Neuronal stem cell (in vitro differentiated cells): Measurements from ENCODE around the gene CAPS.

Experiments used
- DNase-seq: peaks from one replicate; pipeline ENCODE4 v3.0.0-alpha.2; 2013; ENCODE audit warnings: low spot score
- H2AFZ ChIP-seq: one replicate; pipeline ENCODE4 v1.6.1; 2013; ENCODE audit warnings: mild to moderate bottlenecking, low read length, inconsistent platforms
- H2AK5ac ChIP-seq: 2 replicates; pipeline ENCODE4 v1.6.1; 2013; ENCODE audit warnings: low read depth, mild to moderate bottlenecking, inconsistent platforms, low read length, moderate library complexity, mixed read lengths
- H2BK120ac ChIP-seq: 2 replicates; pipeline ENCODE4 v1.6.1; 2013; ENCODE audit warnings: low read depth, mild to moderate bottlenecking, inconsistent platforms, low read length, moderate library complexity, mixed read lengths
- H2BK12ac ChIP-seq: one replicate; pipeline ENCODE4 v1.6.1; 2013; ENCODE audit warnings: low read length, inconsistent platforms
- H2BK15ac ChIP-seq: 2 replicates; pipeline ENCODE4 v1.6.1; 2013; ENCODE audit warnings: mild to moderate bottlenecking, low read length, inconsistent platforms, mixed read lengths
- H2BK5ac ChIP-seq: one replicate; pipeline ENCODE4 v1.6.1; 2013; ENCODE audit warnings: inconsistent platforms, mild to moderate bottlenecking, low read length, moderate library complexity
- H3K14ac ChIP-seq: one replicate; pipeline ENCODE4 v1.6.1; 2013; ENCODE audit warnings: low read length, inconsistent platforms
- H3K18ac ChIP-seq: 2 replicates; pipeline ENCODE4 v1.6.1; 2013; ENCODE audit warnings: low read length, inconsistent platforms
- H3K23ac ChIP-seq: 2 replicates; pipeline ENCODE4 v1.6.1; 2013; ENCODE audit warnings: low read depth, mild to moderate bottlenecking, mixed read lengths, low read length, inconsistent platforms; ENCODE audit not compliant: poor library complexity
- H3K27ac ChIP-seq: replicated peaks from 3 replicates; pipeline ENCODE4 v1.5.1; 2013; ENCODE audit warnings: low read length, inconsistent platforms
- H3K27me3 ChIP-seq, 3 experiments: 2 replicates each; pipeline ENCODE4 v1.6.1; 2013; ENCODE audit warnings: low read length in 3 of 3, mild to moderate bottlenecking in 2 of 3, inconsistent platforms in 1 of 3, low read depth in 1 of 3, mixed read lengths in 1 of 3, moderate library complexity in 1 of 3; ENCODE audit not compliant: control insufficient read depth in 3 of 3, insufficient read depth in 3 of 3
- H3K36me3 ChIP-seq, 2 donors: replicated peaks in 1 of 2; 2 replicates each; pipeline ENCODE4 v1.6.1; 2013; ENCODE audit warnings: low read length in 2 of 2; ENCODE audit not compliant: control insufficient read depth in 2 of 2, insufficient read depth in 2 of 2
- H3K4ac ChIP-seq: 2 replicates; pipeline ENCODE4 v1.6.1; 2013; ENCODE audit warnings: inconsistent platforms, mild to moderate bottlenecking, low read length, moderate library complexity
- H3K4me1 ChIP-seq, 2 donors: 1 replicate in 1 of 2; 2 replicates in 1 of 2; pipeline ENCODE4 v1.6.1; 2013; ENCODE audit warnings: low read length in 2 of 2, low read depth in 1 of 2; ENCODE audit not compliant: control insufficient read depth in 2 of 2, insufficient read depth in 1 of 2
- H3K4me2 ChIP-seq: one replicate; pipeline ENCODE4 v1.6.1; 2013; ENCODE audit warnings: mild to moderate bottlenecking, low read length, inconsistent platforms; ENCODE audit not compliant: insufficient read depth, poor library complexity, severe bottlenecking
- H3K4me3 ChIP-seq, 2 donors: 2 replicates each; pipeline ENCODE4 v1.5.1; 2013; ENCODE audit warnings: low read length in 2 of 2, mild to moderate bottlenecking in 2 of 2, inconsistent platforms in 1 of 2, moderate library complexity in 1 of 2
- H3K79me1 ChIP-seq: one replicate; pipeline ENCODE4 v1.6.1; 2013; ENCODE audit warnings: low read depth, mild to moderate bottlenecking, inconsistent platforms, low read length, moderate library complexity
- H3K9ac ChIP-seq: one replicate; pipeline ENCODE4 v1.6.1; 2013; ENCODE audit warnings: mild to moderate bottlenecking, low read depth, low read length, inconsistent platforms; ENCODE audit not compliant: poor library complexity
- H3K9me3 ChIP-seq, 2 donors: replicated peaks in 1 of 2; 2 replicates each; pipeline versions ENCODE3 to v1.6.1; 2013; ENCODE audit warnings: low read length in 2 of 2, mild to moderate bottlenecking in 2 of 2, inconsistent platforms in 1 of 2, low read depth in 1 of 2, mixed read lengths in 1 of 2, moderate library complexity in 1 of 2; ENCODE audit not compliant: control insufficient read depth in 2 of 2, insufficient read depth in 1 of 2
- H4K8ac ChIP-seq: one replicate; pipeline ENCODE4 v1.6.1; 2013; ENCODE audit warnings: low read depth, mild to moderate bottlenecking, inconsistent platforms, low read length, moderate library complexity
- H4K91ac ChIP-seq: one replicate; pipeline ENCODE4 v1.6.1; 2013; ENCODE audit warnings: low read length, low read depth, mild to moderate bottlenecking, inconsistent platforms; ENCODE audit not compliant: poor library complexity
- WGBS, 2 donors: extraction: QIAGEN DNeasy Blood & Tissue Kit; methylation state at CpG; one replicate each; pipeline ENCODE4 v1.1.7; 2013; ENCODE audit warnings: missing lambda C conversion rate in 2 of 2, mixed read lengths in 1 of 2; ENCODE audit not compliant: insufficient read length in 2 of 2, insufficient replicate concordance in 1 of 2; ENCODE audit errors: extremely low coverage in 2 of 2; 5-methylcytosine and 5-hydroxymethylcytosine counted together

The CAPS gene

DNA sequence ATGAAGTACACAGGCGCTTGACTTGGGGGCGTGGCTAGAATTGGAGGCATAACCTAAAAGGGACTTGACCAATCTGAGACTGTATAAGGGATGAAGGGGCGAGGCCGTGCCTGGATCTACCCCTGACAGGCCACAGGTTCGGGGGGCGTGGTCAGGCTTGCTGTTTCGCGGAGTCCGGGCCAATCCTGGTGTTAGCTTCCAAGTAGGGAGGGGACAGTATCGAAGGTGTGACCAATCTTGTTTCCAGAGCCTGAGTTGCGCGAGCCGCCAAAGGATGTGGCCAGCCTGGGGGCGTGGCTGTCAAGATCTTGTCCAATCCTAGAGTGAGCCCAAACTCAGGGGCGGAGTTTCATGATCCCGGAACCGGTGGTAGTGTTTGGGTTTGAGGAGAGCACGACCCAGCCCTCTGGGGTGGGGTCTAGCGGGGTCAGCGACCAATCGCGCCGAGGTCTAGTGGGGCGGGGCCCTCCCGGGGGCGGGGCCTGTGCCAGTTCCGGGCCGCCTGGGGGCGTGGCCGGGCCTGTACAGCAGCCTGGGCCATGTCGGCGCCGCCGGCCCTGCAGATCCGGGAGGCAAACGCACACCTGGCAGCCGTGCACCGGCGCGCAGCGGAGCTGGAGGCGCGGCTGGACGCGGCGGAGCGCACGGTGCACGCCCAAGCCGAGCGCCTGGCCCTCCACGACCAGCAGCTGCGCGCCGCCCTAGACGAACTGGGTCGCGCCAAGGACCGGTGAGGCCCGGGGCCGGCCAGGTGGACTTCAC lies 9.5 kb upstream of the CAPS start, which contains the start of gene VMAC:
Gene VMAC, plus strand, starts transcription at position 521 of the 762 bp plus-strand sequence. Its CDS starts 19 bp downstream, at position 540.
- peak within 1 kb of the TSS; percentile 95 for H3K18ac ChIP-seq
- H2AFZ ChIP-seq, result peak within 1 kb of the TSS; percentile 88
- H3K36me3 ChIP-seq, result peaks cover 7 to 17% of the 10 kb centered on the region in 2 donors
- H3K4me3 ChIP-seq, result peak within 1 kb of the TSS; percentile 75 to 96
- no peak within 1 kb of the TSS for H2BK120ac ChIP-seq
- no peak within 1 kb of the TSS for H2BK12ac ChIP-seq
- peak within 1 kb of the TSS; percentile 72 for H3K27ac ChIP-seq
- no peaks in the 10 kb centered on the region for H3K9me3 ChIP-seq
- H2BK5ac ChIP-seq, result no peak within 1 kb of the TSS
- H3K14ac ChIP-seq, result no peak within 1 kb of the TSS
- H3K79me1 ChIP-seq, result peaks cover 11% of the 10 kb centered on the region
- H3K4me1 ChIP-seq, result peaks cover 9 to 14% of the 10 kb centered on the region in 2 donors
- H4K8ac ChIP-seq, result no peak within 1 kb of the TSS
- no peak within 1 kb of the TSS for H2BK15ac ChIP-seq
- H3K27me3 ChIP-seq, result no peaks in the 10 kb centered on the region
- H4K91ac ChIP-seq, result no peak within 1 kb of the TSS
- H3K23ac ChIP-seq, result peak within 1 kb of the TSS; percentile 52
- peak; percentile 100 for DNase-seq
- H3K4me2 ChIP-seq, result peak within 1 kb of the TSS; percentile 99
- no CpG with 5 or more reads among the region's 61 CpGs for WGBS, 2 donors
- H3K9ac ChIP-seq, result peak within 1 kb of the TSS; percentile 99
- H2AK5ac ChIP-seq, result no peak within 1 kb of the TSS
- H3K4ac ChIP-seq, result peak within 1 kb of the TSS; percentile 53

DNA sequence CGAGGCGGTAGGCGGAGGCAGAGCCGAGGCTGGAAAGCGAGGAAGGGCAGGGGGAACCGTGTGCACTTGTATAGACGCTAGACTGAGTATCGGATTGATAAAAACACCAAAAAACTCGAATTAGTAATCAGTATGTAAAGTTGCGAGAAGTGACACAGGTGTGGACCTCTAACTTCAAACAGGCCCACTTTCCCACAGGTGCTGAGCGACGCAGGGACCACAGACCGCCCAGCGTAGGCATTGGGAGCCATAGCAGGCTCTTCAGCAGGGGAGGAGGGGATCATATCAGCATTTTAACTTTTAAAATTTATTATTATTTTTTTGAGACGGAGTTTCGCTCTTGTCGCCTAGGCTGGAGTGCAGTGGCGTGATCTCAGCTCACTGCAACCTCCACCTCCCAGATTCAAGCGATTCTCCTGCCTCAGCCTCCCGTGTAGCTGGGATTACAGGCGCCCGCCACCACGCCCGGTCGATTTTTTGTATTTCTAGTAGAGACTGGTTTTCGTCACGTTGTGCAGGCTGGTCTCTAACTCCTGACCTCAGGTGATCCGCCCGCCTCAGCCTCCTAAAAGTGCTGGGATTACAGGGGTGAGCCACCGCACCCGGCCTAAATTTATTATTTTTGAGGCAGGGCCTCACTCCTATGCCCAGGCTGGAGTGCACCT lies 8.8 kb upstream of the CAPS start:
- no peak overlapping the region for H3K27ac ChIP-seq
- H3K36me3 ChIP-seq, result peaks cover 5 to 10% of the 10 kb centered on the region in 2 donors
- no peak overlapping the region for H3K23ac ChIP-seq
- H2BK12ac ChIP-seq, result no peak overlapping the region
- no peak overlapping the region for H4K8ac ChIP-seq
- peak overlapping the region; percentile 75 to 96 for H3K4me3 ChIP-seq
- H2BK15ac ChIP-seq, result no peak overlapping the region
- H2AK5ac ChIP-seq, result no peak overlapping the region
- H2BK120ac ChIP-seq, result no peak overlapping the region
- H3K4ac ChIP-seq, result peak overlapping the region; percentile 53
- H4K91ac ChIP-seq, result no peak overlapping the region
- H3K9ac ChIP-seq, result peak overlapping the region; percentile 99
- H2AFZ ChIP-seq, result peak overlapping the region; percentile 88
- H2BK5ac ChIP-seq, result no peak overlapping the region
- no peaks in the 10 kb centered on the region for H3K27me3 ChIP-seq
- no CpG with 5 or more reads among the region's 31 CpGs for WGBS, 2 donors
- peaks cover 14 to 22% of the 10 kb centered on the region in 2 donors for H3K4me1 ChIP-seq
- H3K4me2 ChIP-seq, result peak overlapping the region; percentile 97
- H3K9me3 ChIP-seq, result no peaks in the 10 kb centered on the region
- no peak for DNase-seq
- peaks cover 11% of the 10 kb centered on the region for H3K79me1 ChIP-seq
- peak overlapping the region; percentile 95 for H3K18ac ChIP-seq
- no peak overlapping the region for H3K14ac ChIP-seq

DNA sequence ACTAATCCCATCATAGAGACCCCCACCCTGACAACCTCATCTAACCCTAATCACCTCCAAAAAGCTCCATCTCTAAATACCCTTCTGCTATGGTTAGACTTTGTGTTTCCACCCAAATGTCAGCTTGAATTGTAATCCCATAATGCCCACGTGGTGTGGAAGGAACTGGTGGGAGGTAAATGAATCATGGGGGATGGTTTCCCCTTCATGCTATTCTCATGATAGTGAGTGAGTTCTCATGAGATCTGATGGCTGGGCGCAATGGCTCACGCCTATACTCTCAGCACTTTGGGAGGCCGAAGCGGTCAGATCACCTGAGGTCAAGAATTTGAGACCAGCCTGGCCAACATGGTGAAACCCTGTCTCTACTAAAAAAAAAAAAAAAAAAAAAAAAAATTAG lies 6.8 kb upstream of the CAPS start:
- Histone ChIP-seq H3K9ac (no peak overlapping the region), H2AFZ (no peak overlapping the region), H2AK5ac (no peak overlapping the region), H3K36me3 (peaks cover 0 to 3% of the 10 kb centered on the region in 2 donors), H3K4me2 (no peak overlapping the region), H2BK12ac (no peak overlapping the region), H3K9me3 (no peaks in the 10 kb centered on the region), H3K23ac (no peak overlapping the region), H3K4me1 (peaks cover 14 to 23% of the 10 kb centered on the region in 2 donors), H3K4ac (no peak overlapping the region), H3K4me3 (no peak overlapping the region), H3K14ac (no peak overlapping the region), H2BK5ac (no peak overlapping the region), H3K27ac (no peak overlapping the region), H3K27me3 (no peaks in the 10 kb centered on the region), H2BK15ac (no peak overlapping the region), H2BK120ac (no peak overlapping the region), H3K18ac (no peak overlapping the region), H3K79me1 (peaks cover 11% of the 10 kb centered on the region), H4K91ac (no peak overlapping the region), H4K8ac (no peak overlapping the region)
- WGBS, 2 donors, result no CpG with 5 or more reads among the region's 5 CpGs
- no peak for DNase-seq

DNA sequence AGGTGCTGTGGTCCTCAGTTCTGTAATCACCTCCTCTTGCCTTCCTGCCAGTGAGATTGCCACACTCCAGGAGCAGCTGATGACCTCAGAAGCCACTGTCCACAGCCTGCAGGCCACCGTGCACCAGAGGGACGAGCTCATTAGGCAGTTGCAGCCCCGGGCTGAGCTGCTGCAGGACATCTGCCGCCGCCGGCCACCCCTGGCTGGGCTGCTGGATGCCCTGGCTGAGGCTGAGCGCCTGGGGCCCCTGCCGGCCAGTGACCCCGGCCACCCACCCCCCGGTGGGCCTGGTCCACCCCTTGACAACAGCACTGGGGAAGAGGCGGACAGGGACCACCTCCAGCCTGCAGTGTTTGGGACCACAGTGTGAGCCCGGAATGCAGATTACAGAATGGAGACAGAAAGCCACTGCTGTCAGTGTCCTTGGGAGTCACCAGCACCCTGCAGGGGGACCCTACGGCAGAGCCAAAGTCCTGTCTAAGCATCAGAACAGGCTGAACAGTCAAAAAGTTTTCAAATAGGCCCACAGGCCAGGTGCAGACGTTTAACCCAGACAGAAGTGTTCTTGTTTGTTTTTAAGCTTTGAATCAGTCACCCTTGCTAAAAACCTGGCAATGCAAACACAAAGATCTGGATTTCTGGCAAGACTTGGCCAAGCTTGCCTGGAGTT lies 5.1 kb upstream of the CAPS start:
- no peak overlapping the region for H3K4me3 ChIP-seq
- H3K18ac ChIP-seq, result peak overlapping the region; percentile 64
- H4K8ac ChIP-seq, result no peak overlapping the region
- no peak overlapping the region for H3K4me2 ChIP-seq
- peaks cover 3 to 5% of the 10 kb centered on the region in 2 donors for H3K36me3 ChIP-seq
- no peak overlapping the region for H2AFZ ChIP-seq
- no peak overlapping the region for H3K4ac ChIP-seq
- H3K9ac ChIP-seq, result no peak overlapping the region
- no CpG with 5 or more reads among the region's 14 CpGs for WGBS, 2 donors
- no peak overlapping the region for H2BK5ac ChIP-seq
- DNase-seq, result no peak
- H2BK15ac ChIP-seq, result no peak overlapping the region
- no peak overlapping the region for H2BK12ac ChIP-seq
- no peaks in the 10 kb centered on the region for H3K9me3 ChIP-seq
- H2AK5ac ChIP-seq, result peak overlapping the region; percentile 56
- peak overlapping the region; percentile 17 for H3K23ac ChIP-seq
- peak overlapping the region; percentile 43 for H3K27ac ChIP-seq
- no peak overlapping the region for H3K14ac ChIP-seq
- no peaks in the 10 kb centered on the region for H3K27me3 ChIP-seq
- no peak overlapping the region for H2BK120ac ChIP-seq
- H4K91ac ChIP-seq, result no peak overlapping the region
- H3K79me1 ChIP-seq, result peaks cover 3% of the 10 kb centered on the region
- H3K4me1 ChIP-seq, result peaks cover 12 to 19% of the 10 kb centered on the region in 2 donors
